Endodermal cell (in vitro differentiated cells): Measurements from ENCODE around the gene KIRREL3. TPM values are rescaled to one million over a fixed set of nuclear protein-coding genes. Genes with fewer than 3 reads are reported as not detected.

Experiments
- DNase-seq: peaks from one replicate; pipeline ENCODE4 v3.0.0-alpha.2; 2017
- H3K27ac ChIP-seq: 2 replicates; pipeline ENCODE4 v1.5.1; 2013; ENCODE audit warnings: mild to moderate bottlenecking, low read depth, low read length, moderate library complexity
- H3K27me3 ChIP-seq: 2 replicates; pipeline ENCODE4 v1.6.1; 2013; ENCODE audit warnings: mild to moderate bottlenecking, low read length, moderate library complexity; ENCODE audit not compliant: insufficient read depth, control insufficient read depth, poor library complexity, severe bottlenecking
- H3K36me3 ChIP-seq: 2 replicates; pipeline ENCODE4 v1.7.0; 2013; ENCODE audit warnings: mild to moderate bottlenecking, low read length, moderate library complexity; ENCODE audit not compliant: control insufficient read depth, insufficient read depth
- H3K4me1 ChIP-seq: one replicate; pipeline ENCODE4 v1.7.0; 2013; ENCODE audit warnings: low read length; ENCODE audit not compliant: control insufficient read depth, insufficient read depth
- H3K4me3 ChIP-seq: 2 replicates; pipeline ENCODE4 v1.5.1; 2013; ENCODE audit warnings: mild to moderate bottlenecking, low read length, moderate library complexity
- H3K9ac ChIP-seq: 2 replicates; pipeline ENCODE4 v1.6.1; 2013; ENCODE audit warnings: mild to moderate bottlenecking, low read length, moderate library complexity; ENCODE audit not compliant: poor library complexity, severe bottlenecking; ENCODE audit errors: extremely low read depth
- H3K9me3 ChIP-seq: 2 replicates; pipeline ENCODE4 v1.6.1; 2013; ENCODE audit warnings: mild to moderate bottlenecking, low read length, moderate library complexity; ENCODE audit not compliant: control insufficient read depth
- H3K27ac Mint-ChIP-seq: 2 replicates; pipeline ENCODE4 v1.8.0; 2020; ENCODE audit warnings: mixed read lengths
- H3K27me3 Mint-ChIP-seq: 2 replicates; pipeline ENCODE4 v1.8.0; 2021; ENCODE audit warnings: mild to moderate bottlenecking, mixed read lengths; ENCODE audit not compliant: insufficient read depth
- H3K36me3 Mint-ChIP-seq: 2 replicates; pipeline ENCODE4 v1.8.0; 2020; ENCODE audit warnings: low read depth, mixed read lengths
- H3K4me1 Mint-ChIP-seq: 2 replicates; pipeline ENCODE4 v1.8.0; 2020; ENCODE audit warnings: mixed read lengths
- H3K4me3 Mint-ChIP-seq: 2 replicates; pipeline ENCODE4 v1.8.0; 2020; ENCODE audit warnings: mild to moderate bottlenecking, moderate library complexity, mixed read lengths
- H3K9me3 Mint-ChIP-seq: 2 replicates; pipeline ENCODE4 v1.8.0; 2020; ENCODE audit warnings: mild to moderate bottlenecking, mixed read lengths
- CTCF ChIP-seq: fragments of 200-600 bp; sonication (generic); conservative IDR thresholded peaks from 2 replicates; pipeline ENCODE4 v1.5.0; 2021; ENCODE audit warnings: antibody characterized with exemption, mild to moderate bottlenecking
- WGBS, 2 experiments: methylation state at CpG; one replicate each; pipeline versions ENCODE4 v1.1.5 to v1.1.7; 2013; ENCODE audit warnings: missing lambda C conversion rate in 2 of 2, mixed read lengths in 1 of 2; ENCODE audit not compliant: insufficient coverage in 1 of 2, insufficient read length in 1 of 2; 5-methylcytosine and 5-hydroxymethylcytosine counted together
- total RNA-seq, 2 donors: library from RNA; stranded (reverse); fragmentation: NEBNext Ultra II Directional in 1 of 2; extraction: Animal tissue kit (Norgen Biotek cat#: 25700) in 1 of 2; gene quantifications; 2 replicates in 1 of 2; 3 replicates in 1 of 2; pipeline ENCODE4 v1.2.1, GENCODE V29; 2021

KIRREL3 gene
- total RNA-seq, 2 donors from 2014 or later, result 1.1 to 1.4 TPM

- peak; percentile 64 for DNase-seq
- no peaks in the 10 kb centered on the region for H3K36me3 Mint-ChIP-seq
- Histone ChIP-seq H3K9ac (no peak overlapping the region), H3K27me3 (no peaks in the 10 kb centered on the region), H3K36me3 (no peaks in the 10 kb centered on the region), H3K4me3 (no peak overlapping the region), H3K27ac (no peak overlapping the region), H3K9me3 (no peaks in the 10 kb centered on the region), H3K4me1 (peaks cover 9% of the 10 kb centered on the region)
- H3K27ac Mint-ChIP-seq, result no peak overlapping the region
- no peaks in the 10 kb centered on the region for H3K9me3 Mint-ChIP-seq
- 92 to 97% methylated on average over 5 to 10 of the region's 11 CpGs for WGBS, 2 experiments
- no peak overlapping the region for H3K4me3 Mint-ChIP-seq
- peaks cover 17% of the 10 kb centered on the region for H3K4me1 Mint-ChIP-seq
- TF ChIP-seq CTCF, result no peak
- peaks cover 8% of the 10 kb centered on the region for H3K27me3 Mint-ChIP-seq
These were observed 487.5 kb downstream of the KIRREL3 start for GRCh38 chr11:126512741-126513715.

- H3K27ac ChIP-seq, result no peak overlapping the region
- Mint-ChIP-seq H3K27me3 (peaks cover 8% of the 10 kb centered on the region), H3K4me3 (no peak overlapping the region), H3K4me1 (peaks cover 20% of the 10 kb centered on the region), H3K9me3 (peaks cover 3% of the 10 kb centered on the region), H3K27ac (no peak overlapping the region), H3K36me3 (no peaks in the 10 kb centered on the region)
- H3K4me1 ChIP-seq, result peaks cover 9% of the 10 kb centered on the region
- H3K9ac ChIP-seq, result no peak overlapping the region
- no peaks in the 10 kb centered on the region for H3K36me3 ChIP-seq
- no peaks in the 10 kb centered on the region for H3K27me3 ChIP-seq
- H3K4me3 ChIP-seq, result no peak overlapping the region
- TF ChIP-seq CTCF, result no peak
- peaks cover 4% of the 10 kb centered on the region for H3K9me3 ChIP-seq
- WGBS, 2 experiments, result 92 to 96% methylated on average over 6 to 8 of the region's 8 CpGs
- no peak for DNase-seq
These were observed 488.3 kb downstream of the KIRREL3 start for GRCh38 chr11:126512251-126512650.

- Mint-ChIP-seq H3K27me3 (peaks cover 8% of the 10 kb centered on the region), H3K4me1 (peaks cover 20% of the 10 kb centered on the region), H3K4me3 (no peak overlapping the region), H3K9me3 (peaks cover 8% of the 10 kb centered on the region), H3K36me3 (no peaks in the 10 kb centered on the region), H3K27ac (no peak overlapping the region)
- 82 to 93% methylated on average over 6 to 14 of the region's 14 CpGs for WGBS, 2 experiments
- no peaks in the 10 kb centered on the region for H3K36me3 ChIP-seq
- no peak overlapping the region for H3K27ac ChIP-seq
- peaks cover 9% of the 10 kb centered on the region for H3K4me1 ChIP-seq
- no peaks in the 10 kb centered on the region for H3K27me3 ChIP-seq
- peaks cover 10% of the 10 kb centered on the region for H3K9me3 ChIP-seq
- no peak overlapping the region for H3K4me3 ChIP-seq
- TF ChIP-seq CTCF, result no peak
- DNase-seq, result peak; percentile 23
- no peak overlapping the region for H3K9ac ChIP-seq
These were observed 489.0 kb downstream of the KIRREL3 start for GRCh38 chr11:126511475-126512115.
